Epidermal melanocyte (primary cell): ENCODE measurements around the gene SEC63.
"Not testable (repeated sequence)": the region's sequence is repeated elsewhere in the genome, so short reads cannot be mapped to it uniquely, and the experiment has no call there.

Experiments used
- DNase-seq: peaks from one replicate; pipeline ENCODE4 v3.0.0; 2011; ENCODE audit warnings: low spot score; ENCODE audit not compliant: insufficient read length

SEC63 gene

GRCh38 chr6:107976155-107976783 is 18.3 kb upstream of the SEC63 start:
- no peak for DNase-seq

- no peak for DNase-seq
Observed at GRCh38 chr6:107973594-107973993, 15.6 kb upstream of the SEC63 start.

GRCh38 chr6:107972413-107973096 is 14.5 kb upstream of the SEC63 start:
- no peak for DNase-seq

GRCh38 chr6:107971181-107971580 is 13.2 kb upstream of the SEC63 start:
- DNase-seq, result no peak

- no peak for DNase-seq
Observed at GRCh38 chr6:107970255-107970654, 12.2 kb upstream of the SEC63 start.

- no peak for DNase-seq
Observed at GRCh38 chr6:107968081-107968480, 10.1 kb upstream of the SEC63 start.

GRCh38 chr6:107965746-107966145 is 7.7 kb upstream of the SEC63 start:
- DNase-seq, result no peak

- no peak for DNase-seq
Observed at GRCh38 chr6:107962723-107963122, 4.7 kb upstream of the SEC63 start.

- DNase-seq, result no peak
Observed at GRCh38 chr6:107959392-107959791, 1.4 kb upstream of the SEC63 start.

GRCh38 chr6:107958689-107959362 is 818 bp upstream of the SEC63 start:
- DNase-seq, result not testable (repeated sequence)

GRCh38 chr6:107957308-107957908 is 600 bp downstream of the SEC63 start:
- DNase-seq, result peak; percentile 83

- no peak for DNase-seq
Observed at GRCh38 chr6:107956586-107957307, 1.3 kb downstream of the SEC63 start.

GRCh38 chr6:107956181-107956580 is 1.8 kb downstream of the SEC63 start:
- no peak for DNase-seq

GRCh38 chr6:107953858-107954414 is 4.1 kb downstream of the SEC63 start:
- not testable (repeated sequence) for DNase-seq

GRCh38 chr6:107943626-107944439 is 14.2 kb downstream of the SEC63 start:
- no peak for DNase-seq

GRCh38 chr6:107942142-107942541 is 15.9 kb downstream of the SEC63 start:
- no peak for DNase-seq

GRCh38 chr6:107941627-107942026 is 16.4 kb downstream of the SEC63 start:
- DNase-seq, result no peak

GRCh38 chr6:107941199-107941598 is 16.8 kb downstream of the SEC63 start:
- DNase-seq, result no peak

- DNase-seq, result not testable (repeated sequence)
Observed at GRCh38 chr6:107936910-107937292, 21.1 kb downstream of the SEC63 start.

- no peak for DNase-seq
Observed at GRCh38 chr6:107936162-107936909, 21.7 kb downstream of the SEC63 start.
